NOMO-1 treated with DMSO at 0.1 percent for 48 hours (cell line): ENCODE measurements around the gene PPP2R3C.
"Not testable (repeated sequence)": the region's sequence is repeated elsewhere in the genome, so short reads cannot be mapped to it uniquely, and the experiment has no call there.

Source experiments
- DNase-seq: peaks from one replicate; lab custom pipeline; 2025; ENCODE audit not compliant: unreplicated experiment; lab: John Stamatoyannopoulos, UW

PPP2R3C gene

DNA sequence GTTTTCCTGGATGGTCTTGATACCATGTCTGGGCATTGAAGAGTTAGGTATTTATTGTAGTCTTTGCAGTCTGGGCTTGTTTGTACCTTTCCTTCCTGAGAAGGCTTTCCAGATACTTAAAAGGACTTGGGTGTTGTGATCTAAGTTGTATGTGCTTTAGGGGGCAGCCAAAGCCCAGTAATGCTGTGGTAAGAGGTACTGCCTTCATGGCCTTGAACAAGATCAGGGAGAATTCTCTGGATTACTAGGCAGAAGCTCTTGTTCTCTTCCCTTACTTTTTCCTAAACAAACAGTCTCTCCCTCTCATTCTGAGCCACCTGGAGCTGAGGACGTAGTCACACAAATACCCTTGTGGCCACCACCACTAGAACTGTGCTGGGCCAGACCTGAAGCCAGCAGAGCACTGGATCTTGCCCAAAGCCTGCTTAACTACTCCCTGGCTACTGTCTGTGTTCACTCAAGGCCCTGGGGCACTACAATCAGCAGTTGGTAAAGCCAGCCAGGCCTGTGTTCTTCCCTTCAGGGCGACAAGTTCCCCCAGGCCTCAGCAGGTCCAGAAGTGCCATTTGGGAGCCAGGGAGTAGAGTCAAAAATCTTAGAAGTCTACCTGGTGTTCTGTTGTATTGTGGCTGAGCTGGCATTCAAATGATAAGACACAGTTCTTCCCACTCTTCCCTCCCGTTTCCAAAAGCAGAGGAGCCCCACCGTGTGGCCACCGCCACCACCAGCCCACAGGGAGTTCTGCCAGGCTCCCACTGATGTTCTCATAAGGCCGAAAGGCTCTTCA lies 11.9 kb upstream of the PPP2R3C start:
- no peak for DNase-seq

GRCh38 chr14:35124127-35124526 lies 2.3 kb upstream of the PPP2R3C start:
- DNase-seq: no peak

DNA sequence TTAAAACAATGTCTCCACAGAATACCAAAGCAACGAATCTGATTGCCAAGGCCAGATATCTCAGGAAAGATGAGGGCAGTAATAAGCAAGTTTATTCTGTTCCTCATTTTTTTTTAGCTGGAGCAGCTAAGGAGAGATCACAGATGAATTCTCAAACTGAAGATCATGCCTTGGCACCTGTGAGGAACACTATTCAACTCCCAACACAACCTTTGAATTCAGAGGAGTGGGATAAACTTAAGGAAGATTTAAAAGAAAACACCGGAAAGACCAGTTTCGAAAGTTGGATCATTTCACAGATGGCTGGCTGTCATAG lies 1.6 kb upstream of the PPP2R3C start:
- DNase-seq: peak; percentile 28

- no peak for DNase-seq
Observed at GRCh38 chr14:35122696-35123387, 1.1 kb upstream of the PPP2R3C start.

DNA sequence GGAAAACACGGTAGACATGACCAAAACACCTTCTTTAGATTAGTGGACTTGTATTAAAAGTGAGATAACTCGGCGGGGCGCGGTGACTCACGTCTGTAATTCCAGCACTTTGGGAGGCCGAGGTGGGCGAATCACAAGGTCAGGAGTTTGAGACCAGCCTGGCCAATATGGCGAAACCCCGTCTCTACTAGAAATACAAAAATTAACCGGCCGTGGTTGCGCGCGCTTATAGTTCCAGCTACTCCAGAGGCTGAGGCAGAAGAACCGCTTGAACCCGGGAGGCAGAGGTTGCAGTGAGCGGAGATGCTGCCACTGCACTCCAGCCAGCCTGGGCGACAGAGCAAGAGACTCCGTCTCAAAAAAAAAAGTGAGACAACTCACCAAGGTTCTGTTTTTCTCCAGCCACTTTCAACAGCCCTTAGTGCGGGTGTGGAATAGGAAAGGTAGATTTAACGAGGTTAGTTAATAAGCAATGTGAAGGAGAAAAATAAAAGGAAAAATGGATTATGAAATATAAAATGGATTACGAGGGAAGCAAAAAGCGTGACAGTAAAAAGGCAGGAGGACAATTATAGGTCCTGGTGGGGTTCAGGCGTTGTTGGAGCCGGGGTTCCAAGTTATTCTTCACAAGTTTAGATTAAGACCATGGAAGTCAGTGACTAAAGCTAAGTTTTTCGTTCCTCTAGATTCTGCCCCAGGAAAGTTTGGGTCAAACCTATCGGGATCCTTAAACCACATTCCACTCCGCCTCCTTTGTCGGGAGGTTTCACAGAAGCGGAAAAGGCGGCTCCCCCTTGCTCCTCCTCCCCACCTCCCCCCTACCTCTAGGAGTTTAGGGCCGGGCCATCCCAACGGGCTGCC lies 534 bp downstream of the PPP2R3C start:
- DNase-seq: no peak

- no peak for DNase-seq
Observed at GRCh38 chr14:35117112-35117511, 4.7 kb downstream of the PPP2R3C start.

DNA sequence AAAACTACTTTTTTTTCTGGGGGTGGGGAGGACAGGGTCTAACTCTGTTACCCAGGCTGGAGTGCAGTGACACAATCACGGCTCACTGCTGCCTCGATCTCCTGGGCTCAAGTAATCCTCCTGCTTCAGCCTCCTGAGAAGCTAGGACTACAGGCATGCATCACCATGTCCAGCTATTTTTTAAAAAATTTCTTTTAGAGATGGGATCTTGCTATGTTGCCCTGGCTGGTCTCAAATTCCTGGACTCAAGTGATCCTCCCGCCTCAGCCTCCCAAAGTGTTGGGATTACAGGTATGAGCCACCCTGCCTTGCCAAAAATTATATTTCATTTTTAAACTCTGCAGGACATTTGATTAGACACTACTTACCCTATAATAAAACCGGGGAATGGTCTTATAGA lies 5.5 kb downstream of the PPP2R3C start:
- no peak for DNase-seq

GRCh38 chr14:35114036-35114435 lies 7.8 kb downstream of the PPP2R3C start:
- DNase-seq: no peak

DNA sequence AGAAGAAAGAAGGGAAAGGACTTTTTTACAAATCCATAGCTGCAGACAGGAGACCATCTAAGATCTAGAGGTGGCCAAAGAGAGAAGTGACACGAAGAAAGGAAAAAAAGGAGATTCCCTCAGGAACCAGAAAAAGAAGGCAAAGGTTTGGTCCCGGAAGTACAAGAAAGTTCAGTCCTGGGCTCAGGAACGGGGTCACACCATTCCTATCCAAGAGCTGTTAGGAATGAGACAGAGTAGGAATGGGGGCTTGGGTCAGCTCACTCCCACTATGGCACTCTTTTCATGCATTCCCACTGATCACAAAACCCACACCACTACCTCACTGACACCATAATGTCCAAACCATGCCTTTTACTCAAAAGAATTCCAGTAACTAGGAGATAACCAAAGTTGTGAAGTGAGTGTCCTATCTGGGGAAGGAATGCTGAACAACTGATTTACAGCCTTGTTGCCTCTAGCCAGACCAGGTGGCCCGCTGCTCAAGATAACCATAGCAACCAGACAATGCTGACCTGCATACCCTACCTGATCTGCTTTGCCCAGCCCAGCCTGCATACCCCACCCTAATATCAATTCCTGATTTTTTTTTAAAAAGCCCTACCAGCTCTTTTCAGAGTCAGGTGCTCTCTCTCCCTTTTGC lies 8.4 kb downstream of the PPP2R3C start:
- DNase-seq: no peak

DNA sequence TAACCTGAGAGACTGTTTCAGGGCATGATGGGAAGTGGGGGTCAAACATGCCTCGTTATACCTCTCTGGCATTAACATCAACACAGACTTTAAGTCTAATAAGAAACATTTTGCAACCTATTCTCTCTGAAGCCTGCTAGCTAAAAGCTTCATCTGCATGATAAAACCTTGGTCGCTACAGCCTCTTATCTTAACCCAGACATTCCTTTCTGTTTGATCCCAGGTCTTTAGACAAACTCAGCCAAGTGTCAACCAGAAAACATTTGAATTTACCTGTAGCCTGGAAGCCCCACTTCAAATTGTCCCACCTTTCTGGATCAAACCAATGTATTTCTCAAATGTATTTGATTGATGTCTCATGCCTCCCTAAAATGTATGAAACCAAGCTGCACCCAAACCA lies 9.1 kb downstream of the PPP2R3C start:
- no peak for DNase-seq

DNA sequence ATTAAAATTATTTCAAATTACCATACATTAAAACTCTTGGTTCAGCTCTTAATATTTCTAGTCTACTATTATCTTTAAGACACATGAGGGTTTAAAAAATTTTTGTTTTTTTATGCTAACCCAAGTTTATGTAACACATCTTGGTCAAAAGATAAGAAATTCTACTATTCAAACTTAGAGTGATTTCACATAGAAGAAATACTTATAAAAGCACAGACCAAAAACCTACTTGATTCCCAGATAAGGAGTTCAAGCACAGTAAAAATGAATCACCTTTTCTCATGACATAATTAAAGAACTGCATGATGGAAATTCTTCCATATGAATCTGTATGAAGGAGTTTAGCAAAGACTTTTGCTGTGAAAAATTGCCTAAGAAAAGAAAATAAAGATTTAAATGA lies 13.9 kb downstream of the PPP2R3C start:
- DNase-seq: no peak

DNA sequence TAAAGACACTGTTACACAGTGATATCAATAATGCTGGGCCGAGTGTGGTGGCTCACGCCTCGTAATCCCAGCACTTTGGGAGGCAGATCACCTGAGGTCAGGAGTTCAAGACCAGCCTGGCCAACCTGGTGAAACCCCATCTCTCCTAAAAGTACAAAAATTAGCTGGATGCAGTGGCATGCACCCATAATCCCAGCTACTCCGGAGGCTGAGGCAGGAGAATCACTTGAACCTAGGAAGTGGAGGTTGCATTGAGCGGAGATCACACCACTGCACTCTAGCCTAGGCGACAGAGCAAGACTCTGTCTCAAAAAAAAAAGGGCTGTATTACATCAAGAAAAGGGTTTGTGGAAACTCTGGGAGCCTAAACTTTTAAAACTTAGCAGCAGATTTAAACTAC lies 27.1 kb downstream of the PPP2R3C start:
- DNase-seq: not testable (repeated sequence)

DNA sequence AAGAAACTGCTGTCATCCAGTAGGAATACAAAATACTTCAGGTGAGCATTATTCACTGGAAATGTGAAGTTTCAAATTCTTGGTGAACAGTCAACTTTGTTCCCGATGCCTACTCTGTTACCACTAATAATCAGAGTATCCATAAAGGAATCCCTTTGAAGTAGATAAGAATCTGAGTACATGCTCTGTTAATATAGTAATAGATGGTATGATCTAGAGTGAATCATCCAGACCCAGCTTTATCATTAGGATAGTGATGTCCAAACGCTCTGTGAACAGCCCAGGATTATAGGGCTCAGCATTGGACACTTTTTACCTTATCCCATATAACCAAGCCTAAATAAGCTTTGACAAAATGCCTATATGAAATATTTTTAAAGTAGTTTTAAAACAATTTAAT lies 33.3 kb downstream of the PPP2R3C start:
- no peak for DNase-seq

GRCh38 chr14:35085441-35085840 lies 36.3 kb downstream of the PPP2R3C start:
- no peak for DNase-seq

DNA sequence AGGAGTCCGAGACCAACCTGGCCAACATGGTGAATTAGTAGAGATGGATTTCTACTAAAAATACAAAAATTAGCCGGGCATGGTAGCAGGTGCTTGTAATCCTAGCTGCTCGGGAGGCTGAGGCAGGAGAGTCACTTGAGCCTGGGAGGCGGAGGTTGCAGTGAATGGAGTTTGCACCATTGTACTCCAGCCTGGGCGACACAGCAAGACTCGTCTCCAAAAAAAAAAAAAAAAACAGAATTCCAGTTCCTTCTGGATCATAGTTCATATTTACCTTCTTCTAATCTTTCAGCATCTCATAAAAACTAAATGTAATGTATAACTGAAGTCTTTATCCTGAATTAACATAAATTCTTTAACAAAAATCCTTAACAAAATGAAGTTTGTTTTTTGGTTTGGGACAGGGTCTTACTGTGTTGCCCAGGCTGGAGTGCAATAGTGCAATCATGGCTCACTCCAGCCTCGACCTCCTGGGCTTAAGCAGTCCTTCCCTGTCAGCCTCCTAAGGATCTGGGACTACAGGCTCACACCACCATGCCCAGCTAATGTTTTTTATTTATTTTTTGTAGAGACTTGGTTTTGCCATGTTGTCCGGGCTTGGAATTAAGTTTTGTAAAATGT lies 38.1 kb downstream of the PPP2R3C start:
- no peak for DNase-seq

DNA sequence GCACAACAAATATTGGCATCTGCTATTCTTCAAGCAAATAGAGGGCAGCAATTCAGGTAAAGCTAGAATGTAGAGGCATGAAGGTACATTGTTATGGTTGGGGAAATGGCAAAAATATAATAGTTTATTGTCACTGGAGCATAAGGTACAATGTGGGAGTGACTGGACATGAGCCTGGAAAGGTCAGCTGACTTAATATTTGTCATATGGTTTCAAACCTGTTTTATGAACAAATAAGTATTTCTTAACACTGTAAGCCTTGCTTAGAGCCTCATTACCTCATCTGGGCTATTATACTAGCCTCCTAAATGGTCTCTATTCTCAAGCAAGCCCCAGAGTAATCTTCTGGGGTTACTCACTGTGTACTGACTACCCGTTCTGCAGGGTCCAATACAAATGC lies 42.0 kb downstream of the PPP2R3C start:
- no peak for DNase-seq

- DNase-seq: no peak
Observed at GRCh38 chr14:35078082-35078481, 43.7 kb downstream of the PPP2R3C start.

- no peak for DNase-seq
Observed at GRCh38 chr14:35073486-35073885, 48.3 kb downstream of the PPP2R3C start.

DNA sequence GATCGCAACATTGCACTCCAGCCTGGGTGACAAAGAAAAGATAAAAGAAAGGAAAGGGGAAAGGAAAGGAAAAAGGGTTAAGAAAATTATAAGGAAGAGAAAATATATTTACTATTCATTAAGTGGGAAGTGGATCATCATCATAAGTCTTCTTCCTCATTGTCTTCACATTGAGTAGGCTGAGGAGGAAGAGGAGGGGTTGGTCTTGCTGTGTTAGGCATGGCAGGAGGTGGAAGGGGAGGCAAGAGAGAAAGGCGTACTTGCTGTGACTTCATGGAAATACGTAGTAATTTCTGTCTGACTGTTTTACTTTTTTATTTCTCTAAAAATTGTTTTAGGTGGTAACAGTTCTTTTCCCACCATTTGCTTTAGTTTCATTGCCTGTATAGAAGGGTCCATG lies 49.6 kb downstream of the PPP2R3C start:
- DNase-seq: no peak

DNA sequence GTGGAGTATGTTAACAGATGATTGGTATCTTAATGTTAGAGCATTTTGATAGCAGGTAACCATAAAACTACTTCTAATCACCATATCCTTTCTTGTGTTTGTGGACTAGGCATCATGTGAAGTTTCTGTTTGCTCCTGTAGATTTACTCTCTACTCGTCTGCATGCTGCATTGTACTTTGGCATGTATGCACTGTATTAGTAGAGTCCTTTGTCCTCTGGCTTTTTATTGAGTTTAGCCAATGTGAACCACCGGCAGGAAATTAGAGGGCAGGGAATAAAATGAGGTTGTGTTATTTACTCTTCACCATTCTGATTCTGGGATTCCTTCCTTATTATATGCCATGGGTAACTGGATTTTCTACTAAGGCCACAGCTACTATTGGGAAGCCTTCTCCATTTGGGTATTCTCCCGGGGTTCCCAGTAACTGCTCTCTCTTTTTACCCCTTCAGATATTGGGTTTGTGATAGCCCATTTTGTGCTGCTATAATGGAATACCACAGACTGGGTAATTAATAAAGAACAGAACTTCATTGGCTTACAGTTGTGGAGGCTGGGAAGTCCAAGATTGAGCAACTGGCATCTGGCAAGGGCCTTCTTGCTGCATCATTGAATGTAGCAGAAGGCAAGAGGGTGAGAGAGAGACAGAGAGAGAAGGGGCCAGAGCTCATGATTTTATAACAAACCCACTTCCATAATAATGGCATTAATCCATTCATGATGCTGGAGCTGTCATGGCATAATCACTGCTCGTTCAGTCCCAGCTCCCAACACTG lies 53.4 kb downstream of the PPP2R3C start:
- DNase-seq: no peak
